Measurements from ENCODE around the gene RPLP1. TPM values are rescaled to one million over a fixed set of nuclear protein-coding genes. Genes with fewer than 3 reads are reported as not detected.

RPLP1 gene
- total RNA-seq, 6 experiments from 2014 or later, result 164 to 536 (median 471) TPM

GRCh38 chr15:69421498-69421897 is 31.1 kb upstream of the RPLP1 start:
- Histone ChIP-seq H3K9me3 (no peaks in the 10 kb centered on the region), H3K4me1 (no peaks in the 10 kb centered on the region), H3K27me3 (no peaks in the 10 kb centered on the region), H3K27ac (no peak overlapping the region), H3K36me3 (no peaks in the 10 kb centered on the region), H3K4me3 (no peak overlapping the region)
- no peak for DNase-seq
- ATAC-seq, result no peak
- intact Hi-C loops (cut with DNase I), result no loop called here
- TF ChIP-seq CTCF (IDR thresholded peaks at IDR 0.05), result no peak
- TF ChIP-seq POLR2A (IDR thresholded peaks at IDR 0.05), result no peak

- Histone ChIP-seq H3K27me3 (no peaks in the 10 kb centered on the region), H3K4me3 (no peak overlapping the region), H3K36me3 (no peaks in the 10 kb centered on the region), H3K4me1 (no peaks in the 10 kb centered on the region), H3K9me3 (no peaks in the 10 kb centered on the region), H3K27ac (no peak overlapping the region)
- 94% methylated on average over 4 of the region's 4 CpGs for WGBS (ENCODE audit: insufficient coverage, low coverage, low lambda C conversion rate, missing lambda C conversion rate)
- no peak for DNase-seq
- no peak for ATAC-seq
- intact Hi-C loops (cut with DNase I), result no loop called here
- TF ChIP-seq POLR2A (IDR thresholded peaks at IDR 0.05) (no peak), CTCF (IDR thresholded peaks at IDR 0.05) (no peak)
Measured at GRCh38 chr15:69422336-69422895, 30.2 kb upstream of the RPLP1 start.

- ATAC-seq, result no peak
- H3K36me3 ChIP-seq, result no peaks in the 10 kb centered on the region
- H3K9me3 ChIP-seq, result no peaks in the 10 kb centered on the region
- no peak for DNase-seq
- intact Hi-C loops (cut with DNase I), result no loop called here
- TF ChIP-seq CTCF (IDR thresholded peaks at IDR 0.05) (no peak), POLR2A (IDR thresholded peaks at IDR 0.05) (no peak)
- H3K27me3 ChIP-seq, result no peaks in the 10 kb centered on the region
- 84% methylated on average over 2 of the region's 2 CpGs for WGBS (ENCODE audit: insufficient coverage, low coverage, low lambda C conversion rate, missing lambda C conversion rate)
- no peaks in the 10 kb centered on the region for H3K4me1 ChIP-seq
- H3K27ac ChIP-seq, result no peak overlapping the region
- no peak overlapping the region for H3K4me3 ChIP-seq
Measured at GRCh38 chr15:69424001-69424400, 28.6 kb upstream of the RPLP1 start.

GRCh38 chr15:69424748-69425413 is 27.7 kb upstream of the RPLP1 start:
- H3K4me3 ChIP-seq, result no peak overlapping the region
- DNase-seq (no peak), ATAC-seq (no peak)
- intact Hi-C loops (cut with DNase I), result no loop called here
- H3K36me3 ChIP-seq, result no peaks in the 10 kb centered on the region
- no peak overlapping the region for H3K27ac ChIP-seq
- no peaks in the 10 kb centered on the region for H3K9me3 ChIP-seq
- no peaks in the 10 kb centered on the region for H3K4me1 ChIP-seq
- WGBS (ENCODE audit: insufficient coverage, low coverage, low lambda C conversion rate, missing lambda C conversion rate), result 93% methylated on average over 1 of the region's 1 CpG
- TF ChIP-seq POLR2A (IDR thresholded peaks at IDR 0.05), result no peak
- TF ChIP-seq CTCF (IDR thresholded peaks at IDR 0.05), result no peak
- no peaks in the 10 kb centered on the region for H3K27me3 ChIP-seq
